Tongue (tissue), 1 donor: ENCODE results near the gene TADA3. TPM values are rescaled to one million over a fixed set of nuclear protein-coding genes. Genes with fewer than 3 reads are reported as not detected.

Source experiments
- total RNA-seq: library from RNA; depleted of rRNA; stranded (reverse); fragments of >200 nt; gene quantifications from one replicate; pipeline ENCODE4 v1.2.3, GENCODE V29; 2014

The TADA3 gene
- total RNA-seq, 1 donor from 2014 or later: 40.8 TPM

Other genes with a start within 250 kb of the TADA3 start
- gene LHFPL4, start 238.7 kb downstream of the TADA3 start, total RNA-seq: not detected
- gene MTMR14, start 143.0 kb downstream of the TADA3 start, total RNA-seq: 26.2 TPM
- gene CPNE9, start 88.6 kb downstream of the TADA3 start, total RNA-seq: not detected
- gene BRPF1, start 60.7 kb downstream of the TADA3 start, total RNA-seq: 15.0 TPM
- gene OGG1, start 42.5 kb downstream of the TADA3 start, total RNA-seq: 16.5 TPM
- gene CAMK1, start 22.5 kb downstream of the TADA3 start, total RNA-seq: 25.4 TPM
- gene ARPC4, start 609 bp upstream of the TADA3 start, total RNA-seq: 77.6 TPM
- gene TTLL3, start 17.8 kb upstream of the TADA3 start, total RNA-seq: 39.2 TPM
- gene RPUSD3, start 51.5 kb upstream of the TADA3 start, total RNA-seq: 23.5 TPM
- gene CIDEC, start 87.8 kb upstream of the TADA3 start, total RNA-seq: not detected
- gene JAGN1, start 98.1 kb upstream of the TADA3 start, total RNA-seq: 24.0 TPM
- gene IL17RE, start 110.4 kb upstream of the TADA3 start, total RNA-seq: 4.8 TPM
- gene IL17RC, start 124.6 kb upstream of the TADA3 start, total RNA-seq: 24.4 TPM
- 33.2 TPM for gene CRELD1, start 141.4 kb upstream of the TADA3 start, total RNA-seq
- gene PRRT3, start 159.9 kb upstream of the TADA3 start, total RNA-seq: 1.4 TPM
- gene EMC3, start 194.4 kb upstream of the TADA3 start, total RNA-seq: 28.5 TPM
- gene FANCD2, start 234.0 kb upstream of the TADA3 start, total RNA-seq: 12.7 TPM